ENCODE measurements around the gene CTBP2. TPM values are rescaled to one million over a fixed set of nuclear protein-coding genes. Genes with fewer than 3 reads are reported as not detected.

The CTBP2 gene
- total RNA-seq, 2 experiments from 2014 or later: 0.17 TPM; not detected in 1

DNA sequence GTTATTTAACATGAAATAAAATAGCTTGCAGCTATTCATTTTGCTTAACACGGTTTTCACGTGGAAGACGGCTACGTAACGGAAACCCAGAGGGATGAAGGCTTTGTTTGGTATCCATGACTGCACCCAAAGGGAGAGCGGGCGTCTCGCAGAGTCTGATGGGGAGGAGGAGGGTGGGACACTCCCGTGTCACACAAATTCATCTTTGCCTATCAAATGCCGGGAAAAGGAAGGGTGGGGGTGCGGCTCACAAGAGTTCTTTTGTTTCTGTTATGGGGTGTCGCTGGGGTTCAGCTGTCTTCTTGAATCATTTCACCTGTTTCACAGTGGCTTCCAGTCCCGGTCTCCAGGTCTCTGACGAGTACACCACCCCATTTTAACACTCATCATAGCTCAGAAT is 110.0 kb downstream of the CTBP2 start:
- Histone ChIP-seq H3K9me3 (ENCODE audit: control insufficient read depth in 1 of 2, insufficient read depth in 1 of 2, low read length in 2 of 2) (no peaks in the 10 kb centered on the region), H3K27ac (ENCODE audit: low read depth in 1 of 2, low read length in 2 of 2) (no peak overlapping the region), H3K36me3 (ENCODE audit: insufficient read depth, low read length) (no peaks in the 10 kb centered on the region), H3K27me3 (ENCODE audit: control insufficient read depth in 1 of 2, insufficient read depth in 2 of 2, low read length in 2 of 2) (no peaks in the 10 kb centered on the region), H3K4me3 (ENCODE audit: low read length) (no peak overlapping the region), H3K4me1 (ENCODE audit: insufficient read depth, low read length) (no peaks in the 10 kb centered on the region)
- DNase-seq (no peak), ATAC-seq (ENCODE audit: poor library complexity) (no peak)
- H3K27me3 Mint-ChIP-seq: peaks cover 4% of the 10 kb centered on the region
- H3K4me1 Mint-ChIP-seq (ENCODE audit: low read depth): no peaks in the 10 kb centered on the region
- H3K4me3 Mint-ChIP-seq: no peak overlapping the region
- intact Hi-C loops (cut with DNase I, micrococcal nuclease): no loop called here
- CTCF ChIA-PET: no interaction called here
- POLR2A ChIA-PET: no interaction called here
- TF ChIP-seq, protein P1, sequence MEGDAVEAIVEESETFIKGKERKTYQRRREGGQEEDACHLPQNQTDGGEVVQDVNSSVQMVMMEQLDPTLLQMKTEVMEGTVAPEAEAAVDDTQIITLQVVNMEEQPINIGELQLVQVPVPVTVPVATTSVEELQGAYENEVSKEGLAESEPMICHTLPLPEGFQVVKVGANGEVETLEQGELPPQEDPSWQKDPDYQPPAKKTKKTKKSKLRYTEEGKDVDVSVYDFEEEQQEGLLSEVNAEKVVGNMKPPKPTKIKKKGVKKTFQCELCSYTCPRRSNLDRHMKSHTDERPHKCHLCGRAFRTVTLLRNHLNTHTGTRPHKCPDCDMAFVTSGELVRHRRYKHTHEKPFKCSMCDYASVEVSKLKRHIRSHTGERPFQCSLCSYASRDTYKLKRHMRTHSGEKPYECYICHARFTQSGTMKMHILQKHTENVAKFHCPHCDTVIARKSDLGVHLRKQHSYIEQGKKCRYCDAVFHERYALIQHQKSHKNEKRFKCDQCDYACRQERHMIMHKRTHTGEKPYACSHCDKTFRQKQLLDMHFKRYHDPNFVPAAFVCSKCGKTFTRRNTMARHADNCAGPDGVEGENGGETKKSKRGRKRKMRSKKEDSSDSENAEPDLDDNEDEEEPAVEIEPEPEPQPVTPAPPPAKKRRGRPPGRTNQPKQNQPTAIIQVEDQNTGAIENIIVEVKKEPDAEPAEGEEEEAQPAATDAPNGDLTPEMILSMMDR (IDR thresholded peaks at IDR 0.05): no peak
- H3K9me3 Mint-ChIP-seq: no peaks in the 10 kb centered on the region
- H3K36me3 Mint-ChIP-seq (ENCODE audit: low read depth): no peaks in the 10 kb centered on the region
- H3K27ac Mint-ChIP-seq: no peak overlapping the region

DNA sequence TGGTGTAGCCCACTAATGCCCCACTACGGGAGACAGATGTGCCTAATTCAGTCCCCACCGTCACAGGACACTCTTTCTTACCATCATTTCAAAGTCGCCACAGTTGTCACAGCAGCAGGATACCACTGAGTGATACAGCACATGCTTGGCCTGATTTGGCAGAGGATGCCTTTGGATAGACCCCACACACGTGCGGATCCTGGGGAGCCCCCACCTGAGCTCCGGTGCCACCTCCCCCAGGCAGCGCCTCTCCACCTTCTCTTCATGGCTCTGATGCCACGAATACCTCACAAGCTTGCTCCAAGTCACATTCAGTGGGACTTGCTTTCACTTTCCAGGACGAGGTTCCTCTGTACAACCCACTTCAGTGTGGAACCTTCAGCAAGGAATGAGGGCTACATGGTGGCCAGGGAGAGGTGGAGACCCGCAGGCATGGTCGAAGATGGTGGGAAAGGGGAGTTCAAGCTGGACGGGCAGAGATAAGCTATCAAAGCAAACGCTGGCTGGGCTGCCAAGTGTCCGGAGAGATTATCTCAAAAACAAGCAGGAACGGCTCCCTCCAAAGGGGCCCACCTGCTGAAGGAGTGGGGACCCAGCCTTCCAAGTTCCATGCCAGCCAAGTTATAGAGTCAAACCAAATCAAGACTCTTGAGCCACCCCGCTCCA is 111.0 kb downstream of the CTBP2 start:
- Histone ChIP-seq H3K9me3 (ENCODE audit: control insufficient read depth in 1 of 2, insufficient read depth in 1 of 2, low read length in 2 of 2) (no peaks in the 10 kb centered on the region), H3K27ac (ENCODE audit: low read depth in 1 of 2, low read length in 2 of 2) (no peak overlapping the region), H3K4me3 (ENCODE audit: low read length) (no peak overlapping the region), H3K27me3 (ENCODE audit: control insufficient read depth in 1 of 2, insufficient read depth in 2 of 2, low read length in 2 of 2) (no peaks in the 10 kb centered on the region), H3K36me3 (ENCODE audit: insufficient read depth, low read length) (no peaks in the 10 kb centered on the region), H3K4me1 (ENCODE audit: insufficient read depth, low read length) (no peaks in the 10 kb centered on the region)
- H3K4me3 Mint-ChIP-seq: no peak overlapping the region
- H3K9me3 Mint-ChIP-seq: no peaks in the 10 kb centered on the region
- no peak for DNase-seq
- no peaks in the 10 kb centered on the region for H3K4me1 Mint-ChIP-seq (ENCODE audit: low read depth)
- POLR2A ChIA-PET: no interaction called here
- no peaks in the 10 kb centered on the region for H3K36me3 Mint-ChIP-seq (ENCODE audit: low read depth)
- H3K27ac Mint-ChIP-seq: no peak overlapping the region
- intact Hi-C loops (cut with DNase I, micrococcal nuclease): no loop called here
- peaks cover 4% of the 10 kb centered on the region for H3K27me3 Mint-ChIP-seq
- TF ChIP-seq, protein P1 (IDR thresholded peaks at IDR 0.05): no peak
- no peak for ATAC-seq (ENCODE audit: poor library complexity)
- CTCF ChIA-PET: no interaction called here

DNA sequence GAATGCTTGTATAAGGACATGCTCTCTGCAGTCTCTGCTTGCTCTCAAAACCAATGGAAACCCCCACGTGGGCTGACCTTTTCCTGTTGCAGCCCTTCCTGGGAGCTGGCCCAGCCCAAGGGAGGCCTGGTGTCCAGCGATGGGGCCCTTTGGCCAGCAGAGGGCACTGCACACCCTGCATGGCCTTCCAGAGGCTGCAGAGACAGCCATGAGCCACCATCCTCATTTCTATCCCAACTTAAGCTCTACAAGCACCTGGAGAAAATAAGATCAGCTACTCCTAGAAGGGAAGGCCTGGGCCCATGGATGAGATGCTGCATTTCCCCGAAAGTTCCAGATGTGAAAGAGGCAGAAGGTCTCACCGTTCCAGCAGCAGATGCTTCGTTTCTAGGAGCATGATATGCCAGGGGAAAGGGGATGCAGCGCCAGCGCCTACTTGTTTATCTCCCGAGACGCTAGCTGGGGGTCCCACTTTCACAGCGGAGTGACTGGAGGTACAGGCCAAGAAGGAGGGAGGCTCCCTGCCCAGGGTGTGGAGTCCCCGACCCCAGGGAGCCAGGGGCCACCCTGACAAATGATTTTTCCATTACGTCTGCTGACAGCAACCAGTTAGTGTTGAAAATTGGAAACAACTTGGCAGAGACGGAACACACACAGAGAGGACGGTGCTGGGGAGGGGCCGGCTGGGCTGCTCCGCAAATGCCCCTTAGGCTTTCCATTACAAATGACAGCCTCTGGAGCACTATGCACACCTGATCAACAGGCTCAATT is 112.1 kb downstream of the CTBP2 start:
- Mint-ChIP-seq H3K27me3 (peaks cover 4% of the 10 kb centered on the region), H3K4me1 (ENCODE audit: low read depth) (no peaks in the 10 kb centered on the region), H3K36me3 (ENCODE audit: low read depth) (no peaks in the 10 kb centered on the region), H3K9me3 (no peaks in the 10 kb centered on the region), H3K4me3 (no peak overlapping the region), H3K27ac (no peak overlapping the region)
- CTCF ChIA-PET: no interaction called here
- TF ChIP-seq, protein P1 (IDR thresholded peaks at IDR 0.05): peak; percentile 60
- Histone ChIP-seq H3K27me3 (ENCODE audit: control insufficient read depth in 1 of 2, insufficient read depth in 2 of 2, low read length in 2 of 2) (no peaks in the 10 kb centered on the region), H3K9me3 (ENCODE audit: control insufficient read depth in 1 of 2, insufficient read depth in 1 of 2, low read length in 2 of 2) (no peaks in the 10 kb centered on the region), H3K4me1 (ENCODE audit: insufficient read depth, low read length) (no peaks in the 10 kb centered on the region), H3K4me3 (ENCODE audit: low read length) (no peak overlapping the region), H3K27ac (ENCODE audit: low read depth in 1 of 2, low read length in 2 of 2) (no peak overlapping the region), H3K36me3 (ENCODE audit: insufficient read depth, low read length) (no peaks in the 10 kb centered on the region)
- POLR2A ChIA-PET: interaction anchor here (0.5 kb wide), 1 partner anchor 714 kb away, joined by 3 read pairs; no protein-coding TSS in a partner anchor
- intact Hi-C loops (cut with DNase I, micrococcal nuclease): no loop called here
- DNase-seq (peak in 13 of 14 experiments; percentile 18 to 63 (median 37)), ATAC-seq (ENCODE audit: poor library complexity) (peak; percentile 51)

Measured in CD4-positive, alpha-beta T cell (primary cell).